22Rv1 (cell line): ENCODE data around the gene RBX1.
A peak's percentile ranks its signal among the peaks of the same experiment; 100 is the strongest.
"Not testable (repeated sequence)": the region's sequence is repeated elsewhere in the genome, so short reads cannot be mapped to it uniquely, and the experiment has no call there.

Experiments
- H3K27ac ChIP-seq: fragments of 450-650 bp; 2 replicates; pipeline ENCODE4 v1.5.1; 2017
- CTCF ChIP-seq: fragments of 450-650 bp; IDR thresholded peaks from 2 replicates; pipeline ENCODE4 v1.5.1; 2017; ENCODE audit warnings: mild to moderate bottlenecking
- ZFX ChIP-seq: fragments of 450-650 bp; IDR thresholded peaks from 2 replicates; pipeline ENCODE4 v1.6.1; 2017; ENCODE audit warnings: antibody characterized with exemption, borderline replicate concordance

The RBX1 gene

GRCh38 chr22:40950962-40951794, at the start of gene RBX1:
RBX1 (plus strand) TSS chr22:40951378; CDS start chr22:40951399, 21 bp downstream.
- peak within 1 kb of the TSS; percentile 80 for H3K27ac ChIP-seq
- TF ChIP-seq ZFX (no peak), CTCF (no peak)

GRCh38 chr22:40904101-40904500, 47.1 kb upstream of the RBX1 start:
- TF ChIP-seq CTCF: no peak
- no peak for TF ChIP-seq ZFX
- no peak overlapping the region for H3K27ac ChIP-seq

- no peak overlapping the region for H3K27ac ChIP-seq
- no peak for TF ChIP-seq CTCF
- no peak for TF ChIP-seq ZFX
Measured at GRCh38 chr22:40908895-40909294, 42.3 kb upstream of the RBX1 start.

GRCh38 chr22:40911772-40912171, 39.4 kb upstream of the RBX1 start:
- TF ChIP-seq CTCF (no peak), ZFX (no peak)
- H3K27ac ChIP-seq: no peak overlapping the region

- not testable (repeated sequence) for H3K27ac ChIP-seq
Measured at GRCh38 chr22:40912987-40913386, 38.2 kb upstream of the RBX1 start.

- TF ChIP-seq ZFX: no peak
- no peak for TF ChIP-seq CTCF
- no peak overlapping the region for H3K27ac ChIP-seq
Measured at GRCh38 chr22:40919446-40919845, 31.7 kb upstream of the RBX1 start.

- no peak overlapping the region for H3K27ac ChIP-seq
- TF ChIP-seq CTCF: no peak
- no peak for TF ChIP-seq ZFX
Measured at GRCh38 chr22:40920526-40920925, 30.7 kb upstream of the RBX1 start.
